NCI-H2171 (cell line): Measurements from ENCODE around the gene RAPGEF1.

Source experiments
- DNase-seq: peaks from one replicate; lab custom pipeline; 2025; lab: John Stamatoyannopoulos, UW

Gene RAPGEF1

GRCh38 chr9:131704988-131705387, 34.9 kb downstream of the RAPGEF1 start:
- DNase-seq = no peak

- DNase-seq = peak; percentile 100
Observed at GRCh38 chr9:131704141-131704983, 35.5 kb downstream of the RAPGEF1 start.

- DNase-seq = no peak
Observed at GRCh38 chr9:131703697-131704096, 36.2 kb downstream of the RAPGEF1 start.

DNA sequence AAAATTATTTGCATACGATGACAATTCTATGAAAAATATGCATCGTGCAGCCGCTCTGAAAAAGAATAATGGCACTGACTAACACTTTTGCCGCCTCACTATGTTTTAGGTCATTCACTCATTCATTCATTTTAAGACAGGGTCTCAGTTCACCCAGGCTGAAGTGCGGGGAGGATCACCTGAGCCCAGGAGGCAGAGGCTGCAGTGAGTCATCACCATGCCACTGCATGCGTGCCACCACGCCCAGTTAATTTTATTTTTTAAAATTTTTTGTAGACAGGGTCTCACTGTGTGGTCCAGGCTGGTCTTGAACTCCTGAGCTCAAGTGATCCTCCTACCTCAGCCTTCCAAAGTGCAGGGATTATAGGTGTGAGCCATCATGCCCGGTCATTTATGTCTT, 37.0 kb downstream of the RAPGEF1 start:
- no peak for DNase-seq

- no peak for DNase-seq
Observed at GRCh38 chr9:131701789-131702337, 38.0 kb downstream of the RAPGEF1 start.

- DNase-seq = no peak
Observed at GRCh38 chr9:131701436-131701781, 38.5 kb downstream of the RAPGEF1 start.

GRCh38 chr9:131700765-131701435, 39.0 kb downstream of the RAPGEF1 start:
- no peak for DNase-seq

DNA sequence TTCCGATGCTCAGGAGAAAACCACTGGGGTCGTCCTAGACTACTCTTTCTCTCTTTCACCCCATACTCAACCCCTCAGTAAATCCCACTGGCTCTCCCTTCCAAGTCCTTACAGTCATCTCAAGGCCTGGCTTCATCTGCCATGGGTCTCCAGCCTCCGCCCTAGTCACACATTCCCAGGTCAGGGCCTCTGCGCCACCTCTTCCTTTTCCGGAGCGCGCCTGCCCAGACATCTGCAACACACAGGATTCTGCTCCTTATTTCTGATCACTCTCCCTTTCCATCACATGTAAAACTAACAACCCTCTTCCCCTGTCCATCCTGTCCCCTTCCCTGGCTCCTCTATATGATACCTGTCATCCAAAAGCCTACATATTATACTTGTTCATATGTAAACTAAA, 39.8 kb downstream of the RAPGEF1 start:
- no peak for DNase-seq

- no peak for DNase-seq
Observed at GRCh38 chr9:131698618-131698985, 41.3 kb downstream of the RAPGEF1 start.

DNA sequence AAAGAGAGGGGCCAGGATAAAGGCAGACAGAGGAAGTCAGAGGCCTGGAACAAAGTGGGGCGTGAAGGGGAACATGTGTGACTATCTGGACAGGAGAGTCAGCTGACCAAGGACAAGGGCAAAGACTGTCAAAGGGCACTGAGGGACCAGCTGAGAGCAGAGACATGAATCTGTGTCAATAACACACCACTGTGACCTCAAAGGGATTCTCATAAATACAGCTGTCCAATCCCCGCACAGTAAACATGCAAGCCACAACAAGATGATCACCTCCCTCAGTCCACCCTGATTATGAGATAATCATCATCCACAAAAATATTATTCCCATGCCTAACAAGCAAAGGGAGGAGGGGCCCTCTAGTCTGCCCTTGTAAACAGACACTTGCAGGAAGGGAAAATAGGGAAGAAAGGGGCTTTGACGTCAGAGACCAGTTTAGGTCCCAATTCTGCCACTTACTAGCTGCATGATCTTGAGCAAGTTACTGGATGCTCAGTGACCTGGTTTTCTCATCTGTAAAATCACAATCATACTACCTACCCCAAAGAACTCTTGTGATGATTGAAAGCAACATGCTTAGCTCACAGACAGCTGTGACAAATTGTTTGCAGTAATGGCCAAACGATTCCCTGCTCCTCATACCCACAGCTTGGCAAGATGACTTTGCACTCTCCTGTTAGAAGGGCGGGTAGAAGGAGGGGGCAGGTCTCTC, 41.8 kb downstream of the RAPGEF1 start:
- no peak for DNase-seq

DNA sequence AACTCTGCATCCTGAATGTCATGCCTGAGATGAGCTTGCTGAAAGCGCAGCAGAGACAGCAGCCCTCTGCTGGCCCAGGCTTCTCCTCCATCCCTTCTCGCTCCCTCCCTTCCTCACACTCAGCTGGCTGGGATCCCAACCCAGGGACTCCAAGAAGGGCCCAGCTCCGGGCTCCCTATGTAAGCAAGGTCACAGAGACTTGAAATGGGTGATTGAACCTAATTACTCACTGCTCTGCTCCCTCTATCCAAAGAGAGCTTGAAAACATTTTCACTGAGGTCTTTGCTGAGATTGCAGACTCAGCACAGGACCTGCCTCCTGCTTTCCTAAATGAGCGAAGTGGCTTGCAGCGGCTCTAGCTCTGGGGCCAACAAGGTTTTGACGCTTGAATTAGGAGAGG, 42.8 kb downstream of the RAPGEF1 start:
- DNase-seq = no peak

DNA sequence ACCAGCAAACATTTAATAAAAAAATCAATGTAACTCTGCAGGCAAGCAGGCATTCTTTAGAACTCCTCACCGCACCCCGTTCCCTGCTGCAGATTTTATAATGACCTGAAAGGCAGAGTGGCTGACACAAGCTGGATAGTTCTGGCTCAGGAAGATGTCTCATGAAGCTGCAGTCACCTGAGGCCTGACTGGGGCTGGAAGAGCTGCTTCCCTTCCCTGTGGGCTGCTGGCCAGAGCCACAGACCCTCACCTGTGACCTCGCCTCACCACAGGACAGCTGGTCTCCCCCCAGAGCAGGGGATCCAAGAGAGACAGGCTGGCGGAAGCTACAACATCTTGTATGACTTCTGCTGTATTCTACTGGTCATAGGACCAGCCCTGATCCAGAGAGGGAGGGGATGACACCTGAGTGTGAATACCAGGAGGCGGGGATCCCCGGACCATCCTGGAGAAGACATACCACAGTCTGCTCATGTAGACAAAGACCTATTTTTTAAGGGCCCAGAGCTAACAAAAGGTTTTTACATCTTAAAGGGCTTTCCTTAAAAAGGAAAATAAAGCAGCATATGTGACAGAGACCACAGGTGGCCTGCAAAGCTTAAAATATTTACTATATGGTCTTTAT, 43.9 kb downstream of the RAPGEF1 start:
- no peak for DNase-seq

GRCh38 chr9:131695366-131695765, 44.5 kb downstream of the RAPGEF1 start:
- no peak for DNase-seq

- no peak for DNase-seq
Observed at GRCh38 chr9:131693651-131694597, 46.0 kb downstream of the RAPGEF1 start.

DNA sequence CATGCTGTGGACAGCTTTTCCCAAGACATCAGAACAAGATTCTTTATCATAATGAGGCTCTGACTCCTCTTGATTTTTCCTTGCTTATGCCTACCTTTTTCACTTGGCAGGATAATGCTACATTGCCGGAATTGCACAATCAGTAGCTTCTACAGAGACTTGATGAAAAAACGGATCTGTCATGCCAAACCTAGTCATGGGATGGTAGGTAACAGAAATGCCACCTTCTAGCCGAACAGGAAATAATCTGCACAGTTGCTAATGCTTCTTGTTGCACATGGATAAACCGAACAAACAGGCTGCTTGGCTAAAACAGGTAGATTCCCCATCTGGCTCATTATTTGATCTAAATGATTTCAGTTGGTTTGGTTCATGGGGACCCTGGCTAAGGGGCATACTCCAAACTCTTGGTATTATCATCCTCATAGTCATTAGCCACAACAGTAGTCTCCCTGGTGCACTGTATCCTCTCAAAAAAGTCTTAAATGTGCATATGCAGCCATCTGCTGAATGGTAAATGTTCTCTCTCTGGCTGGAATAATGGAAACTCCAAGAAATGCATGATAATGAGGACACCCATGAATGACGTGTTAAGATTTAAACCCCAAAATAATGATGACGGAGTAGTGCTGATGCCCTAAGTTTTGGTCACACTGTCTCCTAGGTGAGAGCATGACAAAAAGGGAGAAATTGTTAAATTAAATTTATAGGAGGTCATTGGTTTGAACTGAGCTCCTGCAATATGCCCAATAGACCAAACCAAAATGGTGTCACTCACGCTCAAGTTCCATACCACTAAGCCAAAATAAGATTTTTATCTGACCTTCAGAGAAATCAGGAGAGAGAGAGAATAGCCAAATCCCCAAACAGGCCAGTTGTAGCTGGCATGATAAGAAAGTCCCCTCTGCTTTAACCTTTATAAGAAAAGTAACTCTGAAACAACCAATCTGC, 47.0 kb downstream of the RAPGEF1 start:
- peak; percentile 46 for DNase-seq

- DNase-seq = no peak
Observed at GRCh38 chr9:131691969-131692611, 47.8 kb downstream of the RAPGEF1 start.

GRCh38 chr9:131690941-131691573, 48.8 kb downstream of the RAPGEF1 start:
- no peak for DNase-seq

GRCh38 chr9:131690462-131690861, 49.4 kb downstream of the RAPGEF1 start:
- DNase-seq = no peak

DNA sequence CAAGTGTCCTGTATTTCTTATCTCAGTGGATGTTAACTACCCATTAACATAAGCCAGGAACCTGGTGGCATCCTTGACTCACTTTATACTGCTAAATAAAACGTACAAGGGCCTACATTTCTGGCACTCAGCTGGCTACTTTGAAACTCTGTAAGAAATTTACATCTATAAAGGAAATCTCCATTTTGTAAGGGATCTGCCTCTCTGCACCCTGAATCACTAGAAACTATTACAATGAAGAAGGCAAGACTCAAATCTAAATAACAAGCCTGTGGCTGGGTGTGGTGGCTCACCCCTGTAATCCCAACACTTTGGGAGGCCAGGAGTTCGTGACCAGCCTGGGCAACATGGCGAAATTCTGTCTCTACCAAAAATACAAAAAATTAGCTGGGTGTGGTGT, 51.5 kb downstream of the RAPGEF1 start:
- DNase-seq = no peak
